GM18498 (cell line): Measurements from ENCODE around the gene DCN.

Experiments
- ATAC-seq: cut with Tn5 transposase; IDR thresholded peaks from one replicate; pipeline ENCODE4 v1.9.1; 2021; ENCODE audit warnings: mild to moderate bottlenecking, moderate library complexity; ENCODE audit not compliant: unreplicated experiment

DCN gene

DNA sequence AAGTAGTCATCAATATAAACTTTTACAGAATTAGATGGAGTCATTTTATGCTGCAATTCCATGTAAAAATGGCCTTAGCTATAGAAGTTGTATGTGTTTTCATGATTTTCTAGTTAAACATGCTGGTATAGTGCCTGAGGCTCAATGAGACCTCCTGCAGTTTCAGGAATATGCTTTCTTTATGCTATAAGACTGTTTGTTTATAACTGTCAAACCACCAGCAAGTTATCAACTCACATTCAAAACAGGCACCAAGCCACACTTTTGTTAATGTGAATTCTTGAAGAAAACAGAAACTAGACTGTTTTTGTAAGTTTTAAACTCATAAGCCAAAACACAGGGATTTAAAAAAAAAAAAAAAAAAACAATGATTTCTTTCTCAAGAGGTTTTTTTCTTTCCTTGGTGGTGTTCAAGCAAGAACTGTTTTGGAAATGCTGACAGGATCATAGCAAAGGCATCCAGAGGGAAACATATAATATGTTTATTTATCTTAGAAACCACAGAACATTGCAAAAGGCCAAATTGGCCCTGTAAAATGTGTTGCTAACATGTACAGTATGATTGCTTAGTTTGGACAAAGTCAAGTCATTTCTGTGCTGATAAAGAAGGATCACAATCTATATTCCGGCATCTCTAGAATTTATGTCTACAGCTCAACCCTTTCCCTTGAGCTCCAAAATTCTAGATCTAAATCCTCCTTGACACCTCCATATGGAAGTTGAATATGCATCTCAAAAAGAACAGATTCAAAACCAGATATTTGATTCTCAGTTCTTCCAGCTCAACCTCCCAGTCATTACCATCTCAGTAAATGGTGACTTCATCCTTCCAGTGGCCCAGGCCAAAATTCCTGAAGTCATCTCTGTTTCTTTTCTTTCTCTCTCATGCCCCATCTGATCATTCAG, 42.3 kb downstream of the DCN start:
- ATAC-seq = no peak

DNA sequence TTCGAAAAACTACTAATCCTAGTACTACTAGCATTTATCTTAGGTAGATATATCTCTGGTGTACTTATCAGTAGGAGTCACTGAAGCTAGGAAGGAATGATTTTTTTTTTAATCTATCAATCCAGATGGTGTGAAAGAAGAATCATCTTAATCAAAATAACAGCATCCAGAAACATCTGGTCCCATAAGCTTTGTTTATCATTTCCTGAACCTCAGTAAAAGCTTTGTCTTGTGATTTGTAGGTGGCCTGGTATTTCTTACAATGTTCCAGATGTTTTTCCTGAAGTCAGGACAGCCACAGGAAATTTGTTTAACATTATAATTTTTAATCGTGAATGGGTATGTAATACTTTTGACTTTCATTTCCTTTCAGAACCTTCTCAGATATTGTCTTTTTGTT, 43.3 kb downstream of the DCN start:
- ATAC-seq = no peak

DNA sequence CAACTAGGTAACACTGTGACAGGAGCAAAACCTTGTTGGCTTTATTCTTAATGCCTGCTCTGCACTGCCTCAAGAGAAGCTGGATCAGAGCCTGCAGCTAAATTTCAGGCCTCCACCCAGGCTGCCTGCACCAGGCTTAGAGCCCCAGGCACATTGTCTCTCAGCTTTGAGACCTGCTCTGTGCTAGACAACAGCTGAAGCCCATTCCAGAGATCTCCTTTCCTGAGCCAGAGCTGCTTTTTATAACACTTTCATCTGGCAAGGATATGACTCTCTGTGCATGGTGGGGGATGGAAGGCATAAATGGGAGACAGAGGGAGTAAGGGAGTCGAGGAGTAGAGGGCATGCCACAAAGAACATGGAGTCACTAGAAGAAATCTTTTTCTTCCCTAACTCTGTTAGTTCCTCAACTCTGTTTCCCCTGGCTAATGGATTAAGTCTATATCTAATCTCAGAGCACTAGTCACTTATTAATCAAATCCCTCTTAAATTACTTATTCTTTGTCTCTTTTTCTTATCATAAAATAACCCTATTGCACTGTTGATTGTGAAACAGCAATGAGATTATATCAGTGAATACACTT, 44.2 kb downstream of the DCN start:
- ATAC-seq = no peak

DNA sequence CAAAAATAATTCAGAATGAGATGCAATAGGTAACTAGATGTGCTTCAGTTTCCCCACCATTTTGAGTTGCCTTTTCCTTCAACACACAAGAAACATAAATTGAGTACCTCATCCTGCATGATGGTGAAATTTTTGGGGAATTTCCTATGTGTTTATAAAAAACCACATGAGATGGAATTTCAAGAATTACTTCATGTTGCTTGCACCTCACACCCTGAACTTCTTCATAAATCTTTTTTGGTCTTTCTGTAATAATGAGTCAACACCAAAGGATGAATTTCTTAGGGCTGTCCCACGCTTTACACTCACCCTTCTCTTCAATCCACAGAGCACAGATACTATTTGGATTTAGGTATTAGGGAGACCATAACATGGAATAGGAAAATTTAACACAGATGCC, 48.7 kb downstream of the DCN start:
- ATAC-seq = no peak

DNA sequence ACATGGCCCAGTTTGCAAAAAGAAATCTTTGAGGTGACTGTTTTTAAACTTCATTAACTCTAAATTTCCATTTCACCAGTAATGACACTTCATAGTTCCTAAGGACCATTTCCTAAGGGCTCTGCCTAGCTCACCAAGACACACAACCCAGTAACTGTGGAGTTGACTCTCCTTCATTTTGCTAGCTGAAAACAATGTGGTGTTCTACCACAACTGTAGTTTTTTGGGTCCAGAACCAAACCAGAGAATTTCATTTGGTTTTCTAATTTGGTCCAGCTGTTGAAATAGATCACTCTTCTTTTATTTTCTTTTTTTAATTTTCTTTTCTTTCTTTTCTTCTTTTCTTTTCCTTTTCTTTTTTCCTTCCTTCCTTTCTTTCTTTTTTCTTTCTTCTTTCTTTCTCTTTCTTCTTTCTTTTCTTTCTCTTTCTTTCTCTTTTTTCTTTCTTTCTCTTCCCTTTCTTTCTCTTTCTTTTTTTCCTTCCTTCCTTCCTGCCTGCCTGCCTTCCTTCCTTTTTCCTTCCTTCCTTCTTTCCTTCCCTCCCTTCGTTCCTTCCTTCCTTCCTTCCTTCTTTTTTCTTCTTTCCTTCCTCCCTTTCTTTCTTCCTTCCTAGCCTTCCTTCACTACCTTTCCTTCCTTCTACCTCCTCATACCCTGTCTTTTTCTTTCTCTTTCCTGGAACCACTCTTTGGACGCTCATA, 52.8 kb downstream of the DCN start:
- ATAC-seq = no peak

DNA sequence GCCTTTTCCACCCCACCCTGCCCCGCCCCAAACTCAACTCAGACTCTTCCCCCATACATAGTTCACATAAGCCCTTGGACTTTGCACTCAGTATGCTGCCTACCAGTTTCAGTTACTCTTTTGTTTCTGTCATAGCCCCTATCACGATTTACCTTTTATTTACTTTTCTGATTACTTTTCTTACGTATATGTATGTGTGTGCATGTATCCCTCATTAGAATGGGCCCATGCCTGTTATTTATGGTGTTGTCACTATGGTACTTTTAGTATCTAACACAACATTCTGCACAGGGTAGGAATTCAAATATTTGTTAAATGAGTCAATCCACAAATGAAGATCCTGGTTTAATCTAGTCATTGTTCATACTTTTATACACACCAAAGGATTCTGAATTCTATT, 54.9 kb downstream of the DCN start:
- no peak for ATAC-seq

DNA sequence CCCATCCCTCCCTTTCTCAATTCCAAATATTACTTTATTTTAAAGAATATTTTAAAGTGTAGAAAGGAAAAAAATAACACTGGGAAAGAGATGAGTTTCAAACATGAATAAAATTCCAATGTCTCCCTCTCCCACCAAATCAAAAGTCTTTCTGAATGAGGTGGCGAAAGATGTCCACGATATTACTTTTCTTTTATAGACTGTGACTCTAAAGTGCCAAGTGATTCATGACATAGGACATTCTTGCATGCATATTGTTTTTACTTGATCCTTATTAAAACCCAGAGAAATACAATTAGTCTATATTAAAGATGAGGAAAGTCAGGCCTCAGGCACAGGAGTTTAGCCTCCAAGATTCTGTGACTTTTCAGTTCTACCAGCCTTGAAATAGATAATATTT, 55.3 kb downstream of the DCN start:
- no peak for ATAC-seq

DNA sequence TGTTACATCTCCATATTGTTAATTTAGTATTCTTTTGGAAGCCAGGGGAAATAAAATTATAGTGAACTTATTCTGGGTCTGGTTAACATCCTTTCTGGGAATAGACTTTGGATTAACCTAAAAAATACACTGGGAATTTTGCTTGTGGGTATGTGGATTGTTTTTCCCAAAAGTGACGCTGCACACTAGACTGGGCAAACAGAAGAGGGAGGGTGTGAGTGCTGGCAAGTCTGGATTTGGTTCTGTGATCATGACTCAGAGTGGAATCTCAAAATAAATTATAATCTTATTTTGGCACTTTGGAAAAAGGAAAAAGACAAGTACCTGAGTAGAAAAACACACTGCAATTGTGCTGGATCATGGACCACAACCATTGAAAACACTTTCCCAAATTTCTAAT, 56.1 kb downstream of the DCN start:
- ATAC-seq = no peak

DNA sequence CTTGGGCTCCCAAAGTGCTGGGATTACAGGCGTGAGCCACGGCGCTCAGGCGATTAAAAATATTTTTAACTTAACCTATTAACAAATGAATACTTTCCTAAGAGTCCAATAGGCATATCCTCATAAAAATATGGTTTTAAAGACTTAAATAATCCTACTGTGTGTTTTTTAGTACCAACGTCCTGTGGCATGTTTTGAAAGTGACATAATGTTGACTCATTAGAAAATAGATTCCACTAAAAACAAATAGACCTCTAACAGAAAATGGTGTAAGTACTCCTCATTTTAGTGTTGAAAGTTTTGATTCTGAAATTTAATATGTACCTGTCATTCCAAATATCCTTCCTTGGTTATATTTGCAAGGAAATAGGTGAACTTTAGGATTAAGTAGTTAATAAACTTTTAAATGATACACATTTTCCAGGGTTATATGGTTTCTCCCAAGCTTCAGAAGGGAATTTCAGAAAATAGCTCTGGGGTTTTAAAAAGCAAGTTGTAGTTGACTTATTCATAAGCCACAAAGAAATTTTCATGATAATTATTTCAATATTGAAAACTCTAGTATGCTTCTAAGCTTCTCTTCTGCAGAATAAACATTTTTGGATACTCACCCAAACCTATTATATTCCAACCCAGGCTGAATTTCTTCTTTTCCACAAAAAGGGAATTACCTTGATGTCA, 59.2 kb downstream of the DCN start:
- no peak for ATAC-seq

DNA sequence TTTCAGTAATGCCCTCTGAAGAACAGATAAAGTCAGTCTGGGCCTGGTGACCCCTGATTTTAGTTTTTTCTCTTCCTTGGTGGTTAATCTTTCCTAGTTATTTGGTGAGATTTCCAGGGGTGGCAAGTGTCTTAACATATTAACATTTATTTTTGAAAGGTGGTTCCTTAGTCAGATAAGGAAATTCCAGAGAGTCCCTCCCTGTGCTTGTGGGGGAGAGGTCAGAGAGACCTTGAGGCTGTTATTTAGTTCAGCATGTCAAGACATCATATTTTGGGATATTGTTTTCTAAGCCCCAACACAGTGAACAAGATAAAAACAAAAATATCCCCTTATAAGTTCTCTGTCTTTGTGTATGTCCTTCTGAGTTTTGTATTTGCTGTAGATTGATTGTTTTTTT, 61.8 kb downstream of the DCN start:
- no peak for ATAC-seq

DNA sequence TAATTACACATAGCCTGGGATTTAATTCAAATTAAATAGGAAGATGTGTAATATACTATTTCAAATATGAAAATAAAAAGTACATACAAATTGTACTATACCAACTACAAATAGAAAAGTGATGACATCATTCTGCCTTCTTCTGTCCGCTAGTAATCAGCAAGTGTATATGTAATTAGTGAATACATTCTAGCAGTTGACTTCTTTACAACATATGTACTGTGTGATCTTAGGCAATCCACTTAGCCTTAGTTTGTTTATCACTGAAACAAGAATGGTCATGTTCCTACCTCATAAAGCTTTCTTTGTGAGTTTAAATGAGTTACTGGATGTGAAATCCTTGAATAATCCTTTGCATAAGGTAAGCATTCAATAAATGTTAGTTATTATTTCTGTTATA, 63.5 kb downstream of the DCN start:
- ATAC-seq = no peak

DNA sequence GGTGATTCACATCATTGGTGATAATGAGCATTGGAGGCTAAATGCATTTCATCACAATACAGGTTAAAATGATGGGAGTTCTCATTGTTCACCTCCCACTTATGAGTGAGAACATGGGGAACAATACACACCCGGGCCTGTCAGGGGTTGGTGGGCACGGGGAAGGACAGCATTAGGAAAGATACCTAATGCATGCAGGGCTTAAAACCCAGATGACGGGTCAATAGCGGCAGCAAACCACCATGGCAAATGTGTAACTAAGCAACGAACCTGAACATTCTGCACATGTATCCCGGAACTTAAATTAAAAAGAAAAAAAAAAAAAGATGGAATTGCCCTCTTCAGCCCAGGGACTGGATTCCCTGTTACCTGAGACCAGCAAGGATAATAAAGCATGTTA, 69.0 kb downstream of the DCN start:
- no peak for ATAC-seq

DNA sequence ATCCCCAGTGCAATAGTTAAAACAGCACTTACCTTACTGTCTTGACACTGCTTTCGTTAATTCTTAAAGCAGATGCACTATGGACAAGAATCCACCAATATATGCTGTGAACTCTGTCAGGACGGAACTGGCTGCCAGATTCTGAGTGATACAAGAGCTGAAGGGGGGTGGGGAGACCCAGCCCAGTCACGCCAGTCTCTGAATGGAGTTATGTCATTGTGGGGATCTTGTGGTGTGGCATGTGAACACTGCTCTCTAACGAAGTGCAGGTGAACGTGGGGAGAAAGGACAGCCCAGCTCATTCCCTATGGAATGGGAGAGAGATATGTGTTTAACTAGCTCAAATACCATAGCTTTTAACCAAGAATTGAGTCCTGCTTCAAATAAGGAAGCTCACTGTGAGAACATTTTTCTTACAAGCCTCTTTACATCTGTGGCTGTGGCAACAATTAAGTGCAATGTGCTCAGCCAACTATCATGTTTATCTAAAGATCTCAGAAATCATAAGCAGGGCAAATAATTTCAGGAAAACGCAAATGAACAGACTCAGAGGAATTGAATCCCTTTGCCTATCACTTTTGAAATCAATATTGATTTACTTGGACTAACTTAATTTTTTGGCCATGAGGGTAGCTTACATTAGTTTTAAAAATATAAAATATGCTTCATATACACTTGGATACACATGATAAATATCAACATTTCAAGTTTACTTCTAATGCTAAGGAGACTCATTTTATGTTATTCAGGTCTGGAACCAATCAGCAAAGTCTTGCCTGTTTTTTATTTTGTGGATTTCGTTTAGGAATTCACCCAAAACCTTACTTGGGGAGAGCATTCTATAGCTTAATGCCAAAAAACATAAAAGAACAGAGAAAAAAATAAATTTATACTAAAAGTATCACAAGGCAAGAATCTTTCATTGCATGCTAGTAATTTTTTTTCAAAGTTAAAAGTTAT, 71.0 kb downstream of the DCN start, which contains the start of gene LUM:
Gene LUM, minus strand, starts transcription at position 129 of the 960 bp plus-strand sequence. CDS start 2,515 bp downstream, outside the sequence.
- no peak for ATAC-seq

DNA sequence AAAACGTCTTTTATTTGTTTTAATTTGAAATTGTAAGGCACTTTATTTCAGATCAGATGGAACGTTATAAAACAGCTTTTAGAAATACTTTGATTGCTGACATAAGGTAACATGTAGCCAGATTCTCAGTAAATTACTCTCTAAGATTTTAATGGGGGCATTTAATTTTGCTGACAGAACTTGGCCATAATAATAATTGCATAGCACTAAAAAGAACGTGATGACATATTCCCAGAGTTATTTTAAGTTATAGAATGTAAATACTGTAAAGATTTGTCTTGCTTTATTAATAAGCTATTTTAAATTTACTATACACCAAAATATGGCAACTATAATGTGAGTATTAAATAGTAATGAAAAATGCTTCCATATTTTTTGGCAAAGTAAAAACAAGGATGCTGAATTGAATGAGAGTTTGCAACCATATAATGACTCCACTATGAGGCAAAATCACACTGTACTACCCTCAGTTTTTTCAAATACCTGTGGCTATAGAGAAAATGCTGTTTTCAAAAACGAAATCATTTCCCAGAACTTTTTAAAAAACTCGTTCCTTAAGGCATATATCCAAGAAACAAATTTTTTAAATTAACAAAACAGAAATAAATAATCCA, 72.2 kb downstream of the DCN start:
- ATAC-seq = no peak

DNA sequence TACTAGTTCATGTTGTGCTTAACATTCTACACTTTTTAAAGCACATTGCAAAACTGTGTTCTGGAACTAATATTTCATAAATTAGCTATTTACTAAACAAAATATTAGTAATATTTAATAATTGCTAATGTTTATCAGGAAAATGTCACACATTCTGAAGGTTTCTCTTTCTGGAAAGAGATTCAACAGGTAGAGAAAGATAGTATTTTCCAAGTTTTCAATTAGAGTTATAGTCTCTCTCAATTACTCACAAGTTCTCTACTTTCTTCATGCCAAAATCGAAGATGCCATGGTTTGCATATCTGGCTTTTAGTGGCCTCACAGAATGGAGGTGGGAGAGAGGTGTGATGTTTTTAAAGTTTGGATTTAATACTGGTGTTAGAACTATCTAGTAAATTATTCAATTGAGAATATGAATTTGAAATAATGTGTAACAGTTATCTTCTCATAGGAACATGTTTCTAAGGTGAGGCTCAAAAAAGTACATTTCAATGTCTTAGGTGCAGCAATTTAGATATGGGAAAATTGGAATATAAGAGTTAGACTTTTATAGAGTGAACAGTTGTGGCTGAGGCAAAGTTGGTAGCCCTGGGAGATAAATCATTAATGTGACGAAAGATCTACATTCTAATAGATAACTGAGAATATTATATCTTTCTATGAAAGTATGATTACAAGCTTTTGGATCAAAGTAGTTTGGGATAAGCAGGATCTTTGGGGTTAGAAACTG, 72.9 kb downstream of the DCN start:
- no peak for ATAC-seq

DNA sequence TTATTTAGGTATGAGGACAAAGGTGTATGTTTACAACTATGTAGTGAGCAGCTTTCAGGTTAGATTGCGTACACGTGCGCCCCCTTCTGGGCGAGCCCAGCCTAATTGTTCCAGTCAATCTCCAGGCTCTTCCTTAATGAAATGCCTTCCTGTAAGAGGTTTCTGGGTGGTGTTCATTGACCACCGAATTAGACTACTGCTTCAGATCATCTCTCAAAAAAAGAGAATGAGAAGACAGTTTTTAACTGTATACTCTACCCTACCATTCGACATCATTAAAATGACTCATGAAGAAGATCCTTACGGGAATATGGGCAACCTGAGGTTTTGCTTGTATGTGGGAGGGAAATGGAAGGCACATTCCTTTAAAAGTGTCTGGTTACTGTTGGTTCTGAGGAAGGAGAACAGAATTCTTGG, 73.5 kb downstream of the DCN start:
- peak; percentile 75 for ATAC-seq

DNA sequence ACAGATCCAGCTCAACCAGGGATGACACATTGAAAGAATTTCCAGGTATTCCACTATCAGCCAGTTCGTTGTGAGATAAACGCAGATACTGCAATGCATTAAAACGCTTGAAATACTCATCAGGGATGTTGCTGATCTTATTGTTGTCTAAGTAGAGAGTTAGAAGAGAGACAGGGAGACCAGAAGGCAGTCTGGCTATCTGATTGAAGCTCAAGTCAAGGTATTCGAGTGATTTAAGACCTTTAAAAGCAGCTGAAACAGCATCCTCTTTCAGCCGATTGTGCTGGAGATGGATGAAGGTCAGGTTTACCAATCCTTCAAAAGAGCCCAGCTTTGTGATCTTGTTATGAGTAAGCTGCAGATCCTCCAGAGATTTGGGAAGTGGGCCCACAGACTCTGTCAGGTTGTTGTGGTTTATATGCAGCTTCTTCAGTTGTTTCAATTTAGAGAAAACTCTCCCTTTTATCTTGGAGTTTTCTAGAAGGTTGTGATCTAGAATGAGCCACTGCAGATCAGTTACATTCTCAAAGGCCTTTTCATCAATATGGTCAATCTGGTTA, 74.3 kb downstream of the DCN start:
- ATAC-seq = no peak

DNA sequence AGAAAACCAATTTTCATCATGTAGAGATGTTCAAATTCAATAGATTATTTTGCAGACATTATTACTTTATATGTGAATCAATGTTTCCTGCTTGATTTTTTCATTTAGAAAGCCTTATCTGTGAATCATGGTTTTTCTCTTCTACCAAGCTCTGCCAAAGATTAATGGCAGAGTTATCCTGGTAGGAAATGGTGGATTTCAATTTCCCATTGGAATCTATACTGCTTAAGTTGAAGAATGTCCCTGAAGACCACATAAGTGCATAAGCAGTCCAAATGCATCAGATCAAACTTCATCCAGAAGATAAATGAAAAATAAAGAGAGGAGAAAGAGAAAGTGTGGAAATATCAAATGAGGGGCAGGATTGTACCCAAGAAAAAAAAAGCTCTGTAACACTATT, 76.3 kb downstream of the DCN start:
- ATAC-seq = no peak

DNA sequence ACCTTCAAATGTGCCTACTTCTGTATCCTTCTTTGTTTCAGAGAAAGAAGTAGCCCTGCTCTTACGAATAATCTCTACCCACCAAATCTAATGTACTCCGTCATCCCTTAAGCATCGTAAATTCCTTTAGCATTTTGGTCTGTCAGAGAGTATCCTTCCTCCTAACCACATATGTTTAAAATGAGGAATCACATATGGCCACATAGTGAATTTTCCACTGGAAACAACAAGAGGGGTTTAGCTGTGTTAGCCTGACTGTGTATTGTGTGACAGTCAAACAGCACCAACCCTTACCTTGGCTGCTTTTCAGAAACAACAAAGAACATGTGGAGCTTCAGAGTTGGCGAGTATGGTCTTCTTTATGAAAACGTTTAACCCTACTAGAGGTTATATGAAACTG, 76.8 kb downstream of the DCN start:
- ATAC-seq = no peak
